ENCODE results near the gene CORO7.

DNA sequence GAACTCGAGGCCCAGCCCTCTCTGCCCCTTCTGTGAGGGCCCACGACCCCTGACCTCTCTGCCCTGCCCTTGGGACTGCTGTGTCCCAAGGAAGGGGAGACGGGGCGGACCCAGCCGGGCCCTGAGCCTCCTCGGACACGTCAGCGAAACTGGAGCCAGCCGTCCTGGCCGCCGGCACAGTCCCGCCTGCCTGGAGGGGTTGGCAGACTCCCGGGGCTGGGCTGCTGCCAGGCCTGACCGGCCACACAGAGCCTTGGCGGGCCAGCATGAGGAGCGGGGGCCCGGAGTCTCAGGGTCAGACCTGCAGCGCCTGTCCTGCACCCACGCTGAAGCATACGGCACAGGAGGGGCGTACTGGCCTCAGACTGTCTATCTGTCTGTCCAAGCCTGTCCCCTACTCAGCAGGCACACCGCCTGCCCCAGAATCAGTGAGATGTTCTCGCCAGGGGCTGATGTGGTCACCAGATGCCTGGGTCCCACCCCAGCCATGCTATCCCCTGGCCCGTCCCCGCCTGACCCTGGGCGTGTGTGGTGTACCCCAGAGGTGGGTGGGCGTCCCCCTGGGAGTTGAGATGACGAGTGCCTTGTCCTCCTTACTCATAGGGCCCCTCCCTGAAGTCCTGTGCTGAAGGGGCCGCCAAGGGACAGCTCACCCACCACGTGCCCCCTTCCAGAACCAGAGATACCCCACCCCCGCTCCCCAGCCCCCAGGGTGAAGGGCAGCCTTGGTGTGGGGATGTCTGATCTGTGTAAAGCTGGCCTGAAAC is 40.1 kb downstream of the CORO7 start:
- TF ChIP-seq POLR2A (IDR thresholded peaks at IDR 0.05; ENCODE audit: low read length) (no peak), GATA1 (IDR thresholded peaks at IDR 0.05; ENCODE audit: low read depth, low read length) (no peak)

Data from erythroblast (primary cell).